Fibroblast of lung (primary cell): ENCODE measurements around the gene SELENOW. TPM values are rescaled to one million over a fixed set of nuclear protein-coding genes. Genes with fewer than 3 reads are reported as not detected.

Experiments used
- DNase-seq, 2 donors: peaks; one replicate each; pipeline versions ENCODE4 v3.0.0 to v3.0.0-alpha.2; 2010; ENCODE audit warnings: low read depth in 2 of 2
- H2AFZ ChIP-seq: 2 replicates; pipeline ENCODE4 v1.5.1; 2012; ENCODE audit warnings: low read length, control low read depth, inconsistent platforms
- H3K27ac ChIP-seq: 2 replicates; pipeline ENCODE4 v1.5.1; 2011; ENCODE audit warnings: low read length, control low read depth; ENCODE audit not compliant: insufficient read depth
- H3K27me3 ChIP-seq: 2 replicates; pipeline ENCODE4 v1.5.1; 2011; ENCODE audit warnings: mild to moderate bottlenecking, low read length; ENCODE audit not compliant: control insufficient read depth, insufficient read depth
- H3K36me3 ChIP-seq: 2 replicates; pipeline ENCODE4 v1.5.1; 2011; ENCODE audit warnings: low read length; ENCODE audit not compliant: control insufficient read depth, insufficient read depth
- H3K4me1 ChIP-seq: 2 replicates; pipeline ENCODE4 v1.5.1; 2011; ENCODE audit warnings: low read length; ENCODE audit not compliant: control insufficient read depth, insufficient read depth; ENCODE audit errors: extremely low read depth
- H3K4me2 ChIP-seq: 2 replicates; pipeline ENCODE4 v1.5.1; 2011; ENCODE audit warnings: low read length, control low read depth; ENCODE audit not compliant: insufficient read depth; ENCODE audit errors: extremely low read depth
- H3K4me3 ChIP-seq, 4 experiments: fragments of 200-600 bp in 1 of 4; sonication (generic) in 1 of 4; replicated peaks in 1 of 4; 2 replicates each; pipeline ENCODE4 v1.5.1; 2011 to 2016; ENCODE audit warnings: low read length in 4 of 4, low read depth in 3 of 4, mild to moderate bottlenecking in 3 of 4, control low read depth in 2 of 4, inconsistent platforms in 1 of 4, mixed read lengths in 1 of 4; ENCODE audit not compliant: insufficient read depth in 1 of 4; ENCODE audit errors: control extremely low read depth in 1 of 4
- H3K79me2 ChIP-seq: 2 replicates; pipeline ENCODE4 v1.5.1; 2012; ENCODE audit warnings: mild to moderate bottlenecking, low read length, inconsistent platforms; ENCODE audit not compliant: control insufficient read depth, insufficient read depth
- H3K9ac ChIP-seq: 2 replicates; pipeline ENCODE4 v1.5.1; 2011; ENCODE audit warnings: mild to moderate bottlenecking, low read length, control low read depth; ENCODE audit not compliant: insufficient read depth
- H3K9me3 ChIP-seq: 2 replicates; pipeline ENCODE4 v1.5.1; 2012; ENCODE audit warnings: low read depth, low read length; ENCODE audit not compliant: control insufficient read depth, insufficient read depth
- H4K20me1 ChIP-seq: 2 replicates; pipeline ENCODE4 v1.5.1; 2011; ENCODE audit warnings: low read length; ENCODE audit not compliant: control insufficient read depth, insufficient read depth; ENCODE audit errors: extremely low read depth
- CTCF ChIP-seq, 2 donors: IDR thresholded peaks in 1 of 2; conservative IDR thresholded peaks in 1 of 2; 1 replicate in 1 of 2; 2 replicates in 1 of 2; pipeline ENCODE4 v1.5.1; 2011 to 2012; ENCODE audit warnings: low read length in 2 of 2, control low read depth in 1 of 2, inconsistent platforms in 1 of 2, low read depth in 1 of 2, mild to moderate bottlenecking in 1 of 2
- EZH2 ChIP-seq: IDR thresholded peaks from 2 replicates; pipeline ENCODE4 v1.5.1; 2012; ENCODE audit warnings: low read length, control low read depth, mild to moderate bottlenecking; ENCODE audit errors: missing control alignments
- polyA plus RNA-seq, 2 donors: library from polyadenylated mRNA; depleted of rRNA in 1 of 2; stranded (reverse) in 1 of 2; unstranded in 1 of 2; fragments of >200 nt; gene quantifications; 2 replicates each; pipeline ENCODE4 v1.2.1, GENCODE V29; 2011 to 2012; ENCODE audit warnings: missing spikeins in 1 of 2
- total RNA-seq: library from RNA; depleted of rRNA; stranded (reverse); fragments of >200 nt; gene quantifications from 2 replicates; pipeline ENCODE4 v1.2.1, GENCODE V29; 2014

The SELENOW gene
- total and polyA plus RNA-seq, 2 donors (not counting 1 experiment from before 2014, with no cell fraction given) = 155 to 250 TPM

GRCh38 chr19:47755065-47755761 is 23.3 kb upstream of the SELENOW start:
- TF ChIP-seq CTCF (conservative IDR thresholded peaks at IDR 0.05 in 1 of 2, IDR thresholded peaks at IDR 0.05 in 1 of 2; ENCODE audit: low read depth in 1 of 2, low read length in 2 of 2) (no peak), EZH2 (no peak)
- H4K20me1 ChIP-seq = no peaks in the 10 kb centered on the region
- H3K36me3 ChIP-seq = peaks cover 46% of the 10 kb centered on the region
- H3K9me3 ChIP-seq = no peaks in the 10 kb centered on the region
- H3K9ac ChIP-seq = no peak overlapping the region
- no peak overlapping the region for H3K4me3 ChIP-seq
- no peak overlapping the region for H3K27ac ChIP-seq
- no peaks in the 10 kb centered on the region for H3K4me1 ChIP-seq
- H3K4me2 ChIP-seq = no peak overlapping the region
- no peak overlapping the region for H2AFZ ChIP-seq
- DNase-seq = no peak
- H3K27me3 ChIP-seq = no peaks in the 10 kb centered on the region
- H3K79me2 ChIP-seq = no peaks in the 10 kb centered on the region

DNA sequence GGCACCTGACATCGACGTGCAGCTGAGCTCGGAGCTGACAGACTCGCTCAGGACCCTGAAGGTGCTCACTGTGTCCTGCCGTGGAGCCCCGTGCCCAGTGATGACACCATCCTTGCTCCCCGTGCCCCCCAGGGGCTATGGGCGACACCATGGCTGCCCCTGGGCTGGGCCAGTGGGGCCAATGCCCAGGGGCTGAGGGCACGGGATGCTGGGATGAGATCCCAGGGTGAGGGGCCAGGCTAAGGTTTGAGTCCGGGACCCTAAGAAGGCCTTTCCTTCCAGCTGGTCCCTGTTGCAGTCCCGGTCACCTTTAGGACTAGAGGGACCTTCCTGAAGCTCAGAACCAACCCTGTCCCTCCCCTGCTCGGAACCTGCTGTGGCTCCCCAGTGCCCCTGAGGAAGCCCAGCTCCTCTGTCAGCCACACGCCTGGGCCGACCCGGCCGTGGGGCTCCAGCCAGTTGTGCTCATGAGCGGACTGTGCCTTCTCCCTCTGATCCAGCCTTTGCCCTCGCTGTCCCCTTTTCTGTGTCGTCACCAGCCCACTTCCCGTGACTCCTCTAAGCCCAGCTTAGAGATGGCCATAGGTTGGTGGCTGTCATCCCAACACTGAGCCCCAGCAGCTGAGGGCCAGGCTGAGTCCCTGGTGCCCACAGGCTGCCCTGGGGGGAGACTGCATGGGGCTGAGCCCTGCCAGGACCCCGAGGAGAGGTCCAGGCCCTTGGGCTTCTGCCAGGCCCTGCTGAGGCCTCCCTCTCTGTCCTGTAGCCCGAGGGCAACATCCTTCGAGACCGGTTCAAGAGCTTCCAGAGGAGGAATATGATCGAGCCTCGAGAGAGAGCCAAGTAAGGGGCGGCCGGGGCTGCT is 22.5 kb upstream of the SELENOW start:
- no peak for DNase-seq
- no peak overlapping the region for H3K27ac ChIP-seq
- H3K79me2 ChIP-seq = no peaks in the 10 kb centered on the region
- TF ChIP-seq EZH2 = no peak
- no peak for TF ChIP-seq CTCF (conservative IDR thresholded peaks at IDR 0.05 in 1 of 2, IDR thresholded peaks at IDR 0.05 in 1 of 2; ENCODE audit: low read depth in 1 of 2, low read length in 2 of 2)
- no peaks in the 10 kb centered on the region for H3K4me1 ChIP-seq
- H2AFZ ChIP-seq = no peak overlapping the region
- H3K9me3 ChIP-seq = no peaks in the 10 kb centered on the region
- H3K27me3 ChIP-seq = no peaks in the 10 kb centered on the region
- H4K20me1 ChIP-seq = no peaks in the 10 kb centered on the region
- H3K9ac ChIP-seq = no peak overlapping the region
- H3K36me3 ChIP-seq = peaks cover 40% of the 10 kb centered on the region
- H3K4me3 ChIP-seq = no peak overlapping the region
- H3K4me2 ChIP-seq = no peak overlapping the region

DNA sequence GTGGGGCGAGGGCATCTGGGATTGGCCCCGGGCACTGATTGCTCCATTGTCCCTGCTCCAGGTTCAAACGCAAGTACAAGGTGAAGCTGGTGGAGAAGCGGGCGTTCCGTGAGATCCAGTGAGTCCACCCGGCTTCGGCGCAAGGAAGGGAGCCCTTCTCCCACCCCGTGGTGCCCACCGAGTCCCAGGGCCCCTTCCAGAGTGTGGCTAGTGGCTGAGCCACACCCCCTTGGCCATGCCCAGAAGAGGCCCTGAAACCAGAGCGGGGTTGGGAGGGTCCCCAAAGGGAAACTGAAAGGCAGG is 21.9 kb upstream of the SELENOW start:
- Histone ChIP-seq H4K20me1 (no peaks in the 10 kb centered on the region), H3K9me3 (no peaks in the 10 kb centered on the region), H3K36me3 (peaks cover 34% of the 10 kb centered on the region), H3K79me2 (no peaks in the 10 kb centered on the region), H3K27me3 (no peaks in the 10 kb centered on the region), H3K4me3 (no peak overlapping the region), H3K9ac (no peak overlapping the region), H2AFZ (no peak overlapping the region), H3K4me2 (no peak overlapping the region), H3K4me1 (no peaks in the 10 kb centered on the region), H3K27ac (no peak overlapping the region)
- DNase-seq = no peak
- TF ChIP-seq CTCF (conservative IDR thresholded peaks at IDR 0.05 in 1 of 2, IDR thresholded peaks at IDR 0.05 in 1 of 2; ENCODE audit: low read depth in 1 of 2, low read length in 2 of 2) (no peak), EZH2 (no peak)
